IMR-90 (cell line): ENCODE results near the gene HES1. TPM values are rescaled to one million over a fixed set of nuclear protein-coding genes. Genes with fewer than 3 reads are reported as not detected.

Experiments used
- ATAC-seq: fragments of 200-7000 bp; cut with Tn5 transposase; 2 replicates; pipeline ENCODE4 v1.9.1; 2020; ENCODE audit warnings: low read depth, mild to moderate bottlenecking, moderate library complexity
- BruUV-seq: library from RNA; stranded (reverse); fragments of 400-500 nt; replicated peaks from 2 replicates; lab custom pipeline; 2021; lab: Mats Ljungman, UMichigan
- CTCF ChIA-PET: fragments of 300-600 bp; formaldehyde crosslinking; extraction: SDS; loops from one replicate; lab custom pipeline; 2021; ENCODE audit warnings: antibody characterized with exemption; lab: Yijun Ruan, JAX
- POLR2A ChIA-PET: fragments of 300-600 bp; sonication (Branson Sonifier 250); formaldehyde crosslinking; loops from one replicate; lab custom pipeline; 2022; ENCODE audit warnings: antibody characterized with exemption; ENCODE audit not compliant: unreplicated experiment; lab: Charles Lee
- DNase-seq: peaks from one replicate; pipeline ENCODE4 v3.0.0; 2013
- H2AFZ ChIP-seq: replicated peaks from 2 replicates; pipeline ENCODE3; 2013; ENCODE audit warnings: low read length, mild to moderate bottlenecking; ENCODE audit not compliant: poor library complexity
- H2AK5ac ChIP-seq: 2 replicates; pipeline ENCODE4 v1.6.1; 2013; ENCODE audit warnings: low read depth, low read length, inconsistent platforms
- H2AK9ac ChIP-seq: replicated peaks from 2 replicates; pipeline ENCODE3; 2013; ENCODE audit warnings: mild to moderate bottlenecking, low read depth, low read length, moderate library complexity; ENCODE audit not compliant: poor library complexity
- H2BK120ac ChIP-seq: 2 replicates; pipeline ENCODE4 v1.6.1; 2013; ENCODE audit warnings: low read depth, low read length, inconsistent platforms
- H2BK15ac ChIP-seq: 3 replicates; pipeline ENCODE4 v1.6.1; 2013; ENCODE audit warnings: low read depth, low read length, inconsistent platforms
- H2BK20ac ChIP-seq: 2 replicates; pipeline ENCODE4 v1.6.1; 2013; ENCODE audit warnings: low read depth, mild to moderate bottlenecking, inconsistent platforms, low read length, moderate library complexity
- H2BK5ac ChIP-seq: 2 replicates; pipeline ENCODE4 v1.6.1; 2013; ENCODE audit warnings: mild to moderate bottlenecking, low read depth, low read length, inconsistent platforms; ENCODE audit not compliant: poor library complexity, severe bottlenecking
- H3K14ac ChIP-seq: replicated peaks from 2 replicates; pipeline ENCODE4 v1.6.1; 2013; ENCODE audit warnings: low read depth, low read length, inconsistent platforms
- H3K18ac ChIP-seq: 2 replicates; pipeline ENCODE4 v1.6.1; 2013; ENCODE audit warnings: low read depth, low read length, control low read depth
- H3K23ac ChIP-seq: 2 replicates; pipeline ENCODE4 v1.6.1; 2013; ENCODE audit warnings: low read depth, low read length, inconsistent platforms
- H3K27ac ChIP-seq: 2 replicates; pipeline ENCODE4 v1.5.1; 2013; ENCODE audit warnings: mild to moderate bottlenecking, control low read depth, low read length; ENCODE audit not compliant: insufficient read depth
- H3K27me3 ChIP-seq: 2 replicates; pipeline ENCODE4 v1.6.1; 2013; ENCODE audit warnings: low read length; ENCODE audit not compliant: control insufficient read depth, insufficient read depth
- H3K36me3 ChIP-seq: 2 replicates; pipeline ENCODE4 v1.6.1; 2013; ENCODE audit warnings: low read length, mixed read lengths; ENCODE audit not compliant: control insufficient read depth, insufficient read depth
- H3K4ac ChIP-seq: 2 replicates; pipeline ENCODE4 v1.6.1; 2013; ENCODE audit warnings: low read depth, low read length, inconsistent platforms
- H3K4me1 ChIP-seq: 2 replicates; pipeline ENCODE4 v1.6.1; 2013; ENCODE audit warnings: low read length, mixed read lengths; ENCODE audit not compliant: control insufficient read depth, insufficient read depth
- H3K4me2 ChIP-seq: 2 replicates; pipeline ENCODE4 v1.6.1; 2013; ENCODE audit warnings: low read depth, mild to moderate bottlenecking, control low read depth, low read length, moderate library complexity
- H3K4me3 ChIP-seq: 2 replicates; pipeline ENCODE4 v1.5.1; 2013; ENCODE audit warnings: low read depth, mild to moderate bottlenecking, control low read depth, low read length, moderate library complexity; ENCODE audit not compliant: insufficient read depth
- H3K56ac ChIP-seq: 2 replicates; pipeline ENCODE4 v1.6.1; 2013; ENCODE audit warnings: low read length, inconsistent platforms; ENCODE audit not compliant: insufficient read depth; ENCODE audit errors: extremely low read depth
- H3K79me1 ChIP-seq, 2 experiments: 2 replicates each; pipeline ENCODE4 v1.6.1; 2013; ENCODE audit warnings: low read length in 2 of 2, inconsistent platforms in 1 of 2, low read depth in 1 of 2
- H3K9ac ChIP-seq: 2 replicates; pipeline ENCODE4 v1.6.1; 2013; ENCODE audit warnings: low read depth, low read length, control low read depth
- H3K9me1 ChIP-seq: 2 replicates; pipeline ENCODE4 v1.6.1; 2013; ENCODE audit warnings: low read length, inconsistent platforms; ENCODE audit not compliant: insufficient read depth
- H3K9me3 ChIP-seq: 2 replicates; pipeline ENCODE4 v1.6.1; 2013; ENCODE audit warnings: low read length; ENCODE audit not compliant: control insufficient read depth, insufficient read depth
- H4K20me1 ChIP-seq: 2 replicates; pipeline ENCODE4 v1.6.1; 2013; ENCODE audit warnings: low read length, inconsistent platforms; ENCODE audit not compliant: insufficient read depth
- H4K5ac ChIP-seq: 2 replicates; pipeline ENCODE4 v1.6.1; 2013; ENCODE audit warnings: mild to moderate bottlenecking, low read depth, low read length, control low read depth
- H4K8ac ChIP-seq, 2 experiments: 2 replicates each; pipeline ENCODE4 v1.6.1; 2013; ENCODE audit warnings: low read depth in 2 of 2, low read length in 2 of 2, control low read depth in 1 of 2, inconsistent platforms in 1 of 2
- H4K91ac ChIP-seq: 2 replicates; pipeline ENCODE4 v1.6.1; 2013; ENCODE audit warnings: low read depth, low read length, inconsistent platforms; ENCODE audit not compliant: insufficient read depth
- MAFK ChIP-seq: IDR thresholded peaks from 2 replicates; pipeline ENCODE4 v1.6.1; 2012; ENCODE audit warnings: low read depth, low read length, improper control_type of control experiment
- RAD21 ChIP-seq: IDR thresholded peaks from 2 replicates; pipeline ENCODE4 v1.6.1; 2012; ENCODE audit warnings: low read length, improper control_type of control experiment
- WGBS, 2 experiments: methylation state at CpG; one replicate each; pipeline versions ENCODE4 v1.1.5 to v1.1.7; 2013; ENCODE audit warnings: missing lambda C conversion rate in 2 of 2; ENCODE audit not compliant: insufficient read length in 1 of 2; ENCODE audit errors: extremely low coverage in 2 of 2; 5-methylcytosine and 5-hydroxymethylcytosine counted together
- dilution Hi-C: fragments of 300-500 bp; cut with HindIII; formaldehyde crosslinking; loops from one replicate; pipeline ENCODE4 v1.14.3; 2018; ENCODE audit warnings: low sequenced_read_pairs; ENCODE audit not compliant: unreplicated experiment
- in situ Hi-C: fragments of 300-500 bp; cut with MboI; formaldehyde crosslinking; loops from 3 replicates; pipeline ENCODE4 v1.14.3; 2019; ENCODE audit warnings: low sequenced_read_pairs, inconsistent platforms, mixed read lengths
- intact Hi-C: fragments of 100-400 bp; cut with micrococcal nuclease; formaldehyde crosslinking; loops from 2 replicates; pipeline ENCODE4 v1.10.0; 2022
- polyA plus RNA-seq, 3 experiments: library from polyadenylated mRNA; depleted of rRNA; stranded (reverse); fragments of >200 nt; gene quantifications; 2 replicates each; pipeline ENCODE4 v1.2.3, GENCODE V29; 2012; ENCODE audit warnings: low replicate concordance in 1 of 3
- total RNA-seq: library from RNA; depleted of rRNA; stranded (reverse); fragments of >200 nt; gene quantifications from 2 replicates; pipeline ENCODE4 v1.2.3, GENCODE V29; 2012
- TF ChIP-seq, protein P1 (sequence below): fragments of 150-350 bp; IDR thresholded peaks from 2 replicates; pipeline ENCODE4 v1.6.1; 2016; ENCODE audit warnings: low read depth, mild to moderate bottlenecking, low read length, moderate library complexity, borderline replicate concordance
- TF ChIP-seq, protein P2 (sequence below): fragments of 150-350 bp; IDR thresholded peaks from 2 replicates; pipeline ENCODE4 v1.6.1; 2017; ENCODE audit warnings: mild to moderate bottlenecking, antibody characterized with exemption, low read length, low read depth

The HES1 gene
- total and polyA plus RNA-seq, 2 of the 4 experiments (the other 2 are of a cell fraction): 3.6 to 6.7 TPM

GRCh38 chr3:194174980-194175379, 39.0 kb downstream of the HES1 start:
- H3K18ac ChIP-seq: no peak overlapping the region
- no peak overlapping the region for H3K9ac ChIP-seq
- peaks cover 47% of the 10 kb centered on the region for H3K27me3 ChIP-seq
- BruUV-seq: no TSS peak
- H3K79me1 ChIP-seq: no peaks in the 10 kb centered on the region
- H3K4me3 ChIP-seq: no peak overlapping the region
- no peak overlapping the region for H2AK9ac ChIP-seq
- H3K4ac ChIP-seq: no peak overlapping the region
- H3K23ac ChIP-seq: no peak overlapping the region
- no peaks in the 10 kb centered on the region; the same call in 1 of the 2 replicates for H3K9me3 ChIP-seq
- TF ChIP-seq, protein P1, sequence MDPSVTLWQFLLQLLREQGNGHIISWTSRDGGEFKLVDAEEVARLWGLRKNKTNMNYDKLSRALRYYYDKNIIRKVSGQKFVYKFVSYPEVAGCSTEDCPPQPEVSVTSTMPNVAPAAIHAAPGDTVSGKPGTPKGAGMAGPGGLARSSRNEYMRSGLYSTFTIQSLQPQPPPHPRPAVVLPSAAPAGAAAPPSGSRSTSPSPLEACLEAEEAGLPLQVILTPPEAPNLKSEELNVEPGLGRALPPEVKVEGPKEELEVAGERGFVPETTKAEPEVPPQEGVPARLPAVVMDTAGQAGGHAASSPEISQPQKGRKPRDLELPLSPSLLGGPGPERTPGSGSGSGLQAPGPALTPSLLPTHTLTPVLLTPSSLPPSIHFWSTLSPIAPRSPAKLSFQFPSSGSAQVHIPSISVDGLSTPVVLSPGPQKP: no peak
- TF ChIP-seq, protein P2, sequence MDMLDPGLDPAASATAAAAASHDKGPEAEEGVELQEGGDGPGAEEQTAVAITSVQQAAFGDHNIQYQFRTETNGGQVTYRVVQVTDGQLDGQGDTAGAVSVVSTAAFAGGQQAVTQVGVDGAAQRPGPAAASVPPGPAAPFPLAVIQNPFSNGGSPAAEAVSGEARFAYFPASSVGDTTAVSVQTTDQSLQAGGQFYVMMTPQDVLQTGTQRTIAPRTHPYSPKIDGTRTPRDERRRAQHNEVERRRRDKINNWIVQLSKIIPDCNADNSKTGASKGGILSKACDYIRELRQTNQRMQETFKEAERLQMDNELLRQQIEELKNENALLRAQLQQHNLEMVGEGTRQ: no peak
- TF ChIP-seq RAD21 (no peak), MAFK (no peak)
- ChIA-PET POLR2A (no interaction called here), CTCF (no interaction called here)
- H2BK5ac ChIP-seq: no peak overlapping the region
- ATAC-seq (no peak), DNase-seq (no peak)
- H3K56ac ChIP-seq: no peak overlapping the region
- H2BK120ac ChIP-seq: no peak overlapping the region
- H4K20me1 ChIP-seq: no peaks in the 10 kb centered on the region
- no peaks in the 10 kb centered on the region for H3K36me3 ChIP-seq
- H4K8ac ChIP-seq: no peak overlapping the region
- in situ Hi-C loops: no loop called here
- no peaks in the 10 kb centered on the region; the same call in 1 of the 2 replicates for H3K4me1 ChIP-seq
- no peaks in the 10 kb centered on the region for H3K9me1 ChIP-seq
- WGBS, 2 experiments: 80% methylated on average over 1 of the region's 6 CpGs; no CpG with 5 or more reads in 1 of the 2 experiments
- no peak overlapping the region for H3K4me2 ChIP-seq
- no peak overlapping the region for H2BK20ac ChIP-seq
- H3K27ac ChIP-seq: no peak overlapping the region
- no peak overlapping the region for H3K14ac ChIP-seq
- H4K5ac ChIP-seq: no peak overlapping the region
- H2BK15ac ChIP-seq: no peak overlapping the region
- dilution Hi-C loops: no loop called here
- no peak overlapping the region for H4K91ac ChIP-seq
- intact Hi-C loops: no loop called here
- no peak overlapping the region for H2AFZ ChIP-seq
- no peak overlapping the region for H2AK5ac ChIP-seq
